Measurements from ENCODE around the gene IFNK. TPM values are rescaled to one million over a fixed set of nuclear protein-coding genes. Genes with fewer than 3 reads are reported as not detected.

The IFNK gene
- total RNA-seq, 4 donors from 2014 or later, result not detected

GRCh38 chr9:27533311-27533710 lies 9.2 kb downstream of the IFNK start:
- TF ChIP-seq, protein P1, sequence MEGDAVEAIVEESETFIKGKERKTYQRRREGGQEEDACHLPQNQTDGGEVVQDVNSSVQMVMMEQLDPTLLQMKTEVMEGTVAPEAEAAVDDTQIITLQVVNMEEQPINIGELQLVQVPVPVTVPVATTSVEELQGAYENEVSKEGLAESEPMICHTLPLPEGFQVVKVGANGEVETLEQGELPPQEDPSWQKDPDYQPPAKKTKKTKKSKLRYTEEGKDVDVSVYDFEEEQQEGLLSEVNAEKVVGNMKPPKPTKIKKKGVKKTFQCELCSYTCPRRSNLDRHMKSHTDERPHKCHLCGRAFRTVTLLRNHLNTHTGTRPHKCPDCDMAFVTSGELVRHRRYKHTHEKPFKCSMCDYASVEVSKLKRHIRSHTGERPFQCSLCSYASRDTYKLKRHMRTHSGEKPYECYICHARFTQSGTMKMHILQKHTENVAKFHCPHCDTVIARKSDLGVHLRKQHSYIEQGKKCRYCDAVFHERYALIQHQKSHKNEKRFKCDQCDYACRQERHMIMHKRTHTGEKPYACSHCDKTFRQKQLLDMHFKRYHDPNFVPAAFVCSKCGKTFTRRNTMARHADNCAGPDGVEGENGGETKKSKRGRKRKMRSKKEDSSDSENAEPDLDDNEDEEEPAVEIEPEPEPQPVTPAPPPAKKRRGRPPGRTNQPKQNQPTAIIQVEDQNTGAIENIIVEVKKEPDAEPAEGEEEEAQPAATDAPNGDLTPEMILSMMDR (IDR thresholded peaks at IDR 0.05; ENCODE audit: low read depth), result no peak

- TF ChIP-seq, protein P1 (IDR thresholded peaks at IDR 0.05; ENCODE audit: low read depth), result no peak
These were observed 10.0 kb downstream of the IFNK start for GRCh38 chr9:27534131-27534530.

GRCh38 chr9:27534658-27535209 lies 10.6 kb downstream of the IFNK start:
- TF ChIP-seq, protein P1 (IDR thresholded peaks at IDR 0.05; ENCODE audit: low read depth), result no peak

GRCh38 chr9:27535701-27536118 lies 11.6 kb downstream of the IFNK start:
- TF ChIP-seq, protein P1 (IDR thresholded peaks at IDR 0.05; ENCODE audit: low read depth), result no peak

DNA sequence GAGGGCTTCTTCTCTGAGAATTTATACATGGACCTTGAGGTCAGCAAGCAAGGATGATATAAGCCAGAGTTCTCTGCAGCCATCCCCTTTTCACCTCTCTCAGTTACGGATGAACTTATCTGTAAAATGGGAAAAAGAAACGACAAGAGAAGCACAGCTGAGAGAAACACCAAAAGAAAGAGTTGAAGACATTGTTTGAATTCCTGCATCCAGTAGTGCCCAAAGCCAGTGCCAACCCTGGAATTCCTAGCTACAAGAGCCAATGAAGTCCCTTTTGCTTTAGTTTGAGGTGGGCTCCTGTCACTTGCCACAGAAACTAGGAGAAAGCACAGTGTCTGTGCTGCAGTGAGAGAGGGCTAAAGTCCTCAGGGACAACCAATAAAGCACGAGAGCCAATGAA lies 12.1 kb downstream of the IFNK start:
- TF ChIP-seq, protein P1 (IDR thresholded peaks at IDR 0.05; ENCODE audit: low read depth), result no peak

DNA sequence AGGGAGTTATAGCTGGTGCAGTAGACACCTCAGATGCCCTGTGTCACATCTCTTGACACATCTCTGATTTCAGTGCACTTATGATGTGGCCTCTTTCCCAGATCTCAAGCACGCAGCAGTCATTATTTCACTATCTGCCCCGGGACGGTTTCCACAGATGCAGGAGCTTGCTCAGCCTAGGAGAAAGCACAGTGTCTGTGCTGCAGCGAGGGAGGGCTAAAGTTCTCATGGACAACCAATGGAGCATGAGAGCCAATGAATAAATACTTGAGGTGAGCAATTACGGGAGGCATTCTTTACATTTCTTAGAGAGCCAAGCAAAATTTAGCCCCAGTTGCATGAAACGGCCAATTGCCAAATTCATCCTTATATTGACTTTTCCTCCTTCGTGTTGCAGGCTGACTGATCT lies 12.9 kb downstream of the IFNK start:
- TF ChIP-seq, protein P1 (IDR thresholded peaks at IDR 0.05; ENCODE audit: low read depth), result no peak

DNA sequence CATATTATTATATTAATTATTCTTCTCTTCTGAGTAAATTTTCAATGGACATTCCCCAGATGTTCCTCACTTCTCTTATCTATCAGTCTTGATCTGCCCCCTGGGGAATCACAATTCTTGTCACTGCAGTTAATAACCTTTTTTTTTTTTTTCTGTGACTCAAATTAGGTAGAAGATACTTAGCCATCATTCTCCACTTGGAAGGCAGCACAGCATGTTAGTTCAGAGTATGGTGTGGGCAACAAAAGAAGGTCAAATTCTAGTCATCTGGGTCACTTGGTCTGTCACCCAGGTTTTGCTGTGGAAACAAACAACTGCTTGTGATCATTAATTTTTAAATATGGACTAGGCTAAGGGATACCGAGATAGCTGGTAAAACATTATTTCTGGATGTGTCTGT lies 13.7 kb downstream of the IFNK start:
- TF ChIP-seq, protein P1 (IDR thresholded peaks at IDR 0.05; ENCODE audit: low read depth), result no peak
